GM19463 (cell line): Measurements from ENCODE around the gene RETREG2.

Experiments used
- ATAC-seq: cut with Tn5 transposase; IDR thresholded peaks from one replicate; pipeline ENCODE4 v1.9.1; 2021; ENCODE audit warnings: mild to moderate bottlenecking, moderate library complexity; ENCODE audit not compliant: unreplicated experiment

The RETREG2 gene

GRCh38 chr2:219177552-219178376 is at the start of gene RETREG2:
TSS of gene RETREG2 (plus strand) at chr2:219178275. CDS start at chr2:219178353, 78 bp downstream.
- peak; percentile 37 for ATAC-seq

GRCh38 chr2:219128396-219128795 is 49.7 kb upstream of the RETREG2 start:
- ATAC-seq, result no peak

GRCh38 chr2:219129589-219129988 is 48.5 kb upstream of the RETREG2 start:
- no peak for ATAC-seq

GRCh38 chr2:219131327-219131726 is 46.7 kb upstream of the RETREG2 start:
- ATAC-seq, result no peak

- ATAC-seq, result no peak
These were observed 46.3 kb upstream of the RETREG2 start for GRCh38 chr2:219131744-219132143.

GRCh38 chr2:219133976-219134375 is 44.1 kb upstream of the RETREG2 start:
- ATAC-seq, result no peak

- ATAC-seq, result no peak
These were observed 37.4 kb upstream of the RETREG2 start for GRCh38 chr2:219140722-219141121.

GRCh38 chr2:219142329-219142728 is 35.7 kb upstream of the RETREG2 start:
- no peak for ATAC-seq

GRCh38 chr2:219149667-219150066 is 28.4 kb upstream of the RETREG2 start:
- no peak for ATAC-seq

GRCh38 chr2:219155054-219155644 is 22.9 kb upstream of the RETREG2 start:
- no peak for ATAC-seq

GRCh38 chr2:219157396-219157795 is 20.7 kb upstream of the RETREG2 start:
- no peak for ATAC-seq

- no peak for ATAC-seq
These were observed 20.1 kb upstream of the RETREG2 start for GRCh38 chr2:219158025-219158424.

- ATAC-seq, result no peak
These were observed 19.5 kb upstream of the RETREG2 start for GRCh38 chr2:219158586-219158985.

GRCh38 chr2:219159771-219160185 is 18.3 kb upstream of the RETREG2 start:
- no peak for ATAC-seq

GRCh38 chr2:219160186-219161017 is 17.7 kb upstream of the RETREG2 start, which contains the start of gene NHEJ1:
TSS of gene NHEJ1 (minus strand) at chr2:219160815. CDS start at chr2:219158362, 2,453 bp downstream.
- ATAC-seq, result peak; percentile 82

- ATAC-seq, result no peak
These were observed 17.0 kb upstream of the RETREG2 start for GRCh38 chr2:219161097-219161496.

GRCh38 chr2:219163156-219163555 is 14.9 kb upstream of the RETREG2 start:
- ATAC-seq, result no peak

GRCh38 chr2:219165058-219165911 is 12.8 kb upstream of the RETREG2 start:
- no peak for ATAC-seq

GRCh38 chr2:219167997-219168396 is 10.1 kb upstream of the RETREG2 start:
- ATAC-seq, result no peak

GRCh38 chr2:219168526-219168925 is 9.5 kb upstream of the RETREG2 start:
- ATAC-seq, result no peak
